SK-N-DZ (cell line): ENCODE results near the gene HNRNPH2. TPM values are rescaled to one million over a fixed set of nuclear protein-coding genes. Genes with fewer than 3 reads are reported as not detected.

Experiments used
- DNase-seq: peaks from one replicate; pipeline ENCODE4 v3.0.0-alpha.2; 2015; ENCODE audit warnings: low spot score
- polyA plus RNA-seq, 2 experiments: library from polyadenylated mRNA; depleted of rRNA; stranded (reverse); fragments of >200 nt; gene quantifications; 2 replicates each; pipeline ENCODE4 v1.2.3, GENCODE V29; 2014

Gene HNRNPH2
- polyA plus RNA-seq (2014; cell fraction: cytosol; rRNA removed): 57.3 and 58.1 TPM in 2 replicates
- 12.2 and 23.3 TPM in 2 replicates for polyA plus RNA-seq (2014; cell fraction: nucleus; rRNA removed)

GRCh38 chrX:101407748-101408531 is at the start of gene HNRNPH2, which contains the start of gene GLA:
HNRNPH2 (plus strand) TSS chrX:101408222; CDS start chrX:101411989, 3,767 bp downstream.
GLA (minus strand) TSS chrX:101407925; CDS start chrX:101407903, 22 bp downstream.
- DNase-seq: peak; percentile 98

GRCh38 chrX:101359966-101360365 is 48.1 kb upstream of the HNRNPH2 start:
- no peak for DNase-seq

GRCh38 chrX:101360390-101360789 is 47.6 kb upstream of the HNRNPH2 start:
- no peak for DNase-seq

GRCh38 chrX:101362116-101362515 is 45.9 kb upstream of the HNRNPH2 start:
- no peak for DNase-seq

GRCh38 chrX:101362757-101363156 is 45.3 kb upstream of the HNRNPH2 start:
- DNase-seq: no peak

- no peak for DNase-seq
Observed at GRCh38 chrX:101365301-101365795, 42.7 kb upstream of the HNRNPH2 start.

- DNase-seq: no peak
Observed at GRCh38 chrX:101368800-101369199, 39.2 kb upstream of the HNRNPH2 start.

GRCh38 chrX:101369687-101370086 is 38.3 kb upstream of the HNRNPH2 start:
- DNase-seq: no peak

- DNase-seq: no peak
Observed at GRCh38 chrX:101370888-101371504, 37.0 kb upstream of the HNRNPH2 start.

- no peak for DNase-seq
Observed at GRCh38 chrX:101377547-101377946, 30.5 kb upstream of the HNRNPH2 start.

GRCh38 chrX:101383679-101384205 is 24.3 kb upstream of the HNRNPH2 start:
- DNase-seq: no peak

- no peak for DNase-seq
Observed at GRCh38 chrX:101385026-101385684, 22.9 kb upstream of the HNRNPH2 start.

GRCh38 chrX:101385795-101386541 is 22.1 kb upstream of the HNRNPH2 start, which contains the start of gene BTK:
BTK (minus strand) TSS chrX:101386191; CDS start chrX:101375284, 10,907 bp downstream.
- no peak for DNase-seq

GRCh38 chrX:101386542-101386885 is 21.5 kb upstream of the HNRNPH2 start:
- DNase-seq: no peak

GRCh38 chrX:101388604-101389003 is 19.4 kb upstream of the HNRNPH2 start:
- no peak for DNase-seq

GRCh38 chrX:101390664-101391525 is 17.1 kb upstream of the HNRNPH2 start, which contains the start of gene RPL36A:
RPL36A (plus strand) TSS chrX:101391011; CDS start chrX:101391044, 33 bp downstream.
- peak; percentile 92 for DNase-seq

GRCh38 chrX:101391831-101392230 is 16.2 kb upstream of the HNRNPH2 start:
- DNase-seq: no peak

- no peak for DNase-seq
Observed at GRCh38 chrX:101393530-101394305, 14.3 kb upstream of the HNRNPH2 start.

GRCh38 chrX:101394372-101394771 is 13.7 kb upstream of the HNRNPH2 start:
- no peak for DNase-seq
